Measurements from ENCODE around the gene ITGA8.

- no peak for TF ChIP-seq CTCF (IDR thresholded peaks at IDR 0.05 in 2 of 3, conservative IDR thresholded peaks at IDR 0.05 in 1 of 3; ENCODE audit: borderline replicate concordance in 1 of 3, insufficient read depth in 1 of 3, low read depth in 2 of 3, low read length in 2 of 3)
- no peak for TF ChIP-seq REST (IDR thresholded peaks at IDR 0.05; ENCODE audit: low read depth)
- TF ChIP-seq EZH2 (IDR thresholded peaks at IDR 0.05), result no peak
- no peak for TF ChIP-seq FOSL1 (IDR thresholded peaks at IDR 0.05; ENCODE audit: low read depth)
Measured at GRCh38 chr10:15545884-15546283, 173.8 kb downstream of the ITGA8 start.
